ENCODE data around the gene NCDN. TPM values are rescaled to one million over a fixed set of nuclear protein-coding genes. Genes with fewer than 3 reads are reported as not detected.

The NCDN gene
- total RNA-seq, 1 donor from 2014 or later, result 21.6 TPM

GRCh38 chr1:35603468-35603867 lies 45.9 kb downstream of the NCDN start:
- no peaks in the 10 kb centered on the region for H3K27me3 Mint-ChIP-seq (ENCODE audit: unreplicated experiment)
- H3K27ac Mint-ChIP-seq (ENCODE audit: unreplicated experiment), result no peak overlapping the region
- DNase-seq (ENCODE audit: low spot score), result no peak
- TF ChIP-seq CTCF (IDR thresholded peaks at IDR 0.05; ENCODE audit: unreplicated experiment), result no peak
- H3K9me3 Mint-ChIP-seq (ENCODE audit: unreplicated experiment), result no peaks in the 10 kb centered on the region
- H3K36me3 Mint-ChIP-seq (ENCODE audit: low read depth, unreplicated experiment), result peaks cover 43% of the 10 kb centered on the region
- no peaks in the 10 kb centered on the region for H3K4me1 Mint-ChIP-seq (ENCODE audit: unreplicated experiment)
- H3K4me3 Mint-ChIP-seq (ENCODE audit: unreplicated experiment), result no peak overlapping the region

DNA sequence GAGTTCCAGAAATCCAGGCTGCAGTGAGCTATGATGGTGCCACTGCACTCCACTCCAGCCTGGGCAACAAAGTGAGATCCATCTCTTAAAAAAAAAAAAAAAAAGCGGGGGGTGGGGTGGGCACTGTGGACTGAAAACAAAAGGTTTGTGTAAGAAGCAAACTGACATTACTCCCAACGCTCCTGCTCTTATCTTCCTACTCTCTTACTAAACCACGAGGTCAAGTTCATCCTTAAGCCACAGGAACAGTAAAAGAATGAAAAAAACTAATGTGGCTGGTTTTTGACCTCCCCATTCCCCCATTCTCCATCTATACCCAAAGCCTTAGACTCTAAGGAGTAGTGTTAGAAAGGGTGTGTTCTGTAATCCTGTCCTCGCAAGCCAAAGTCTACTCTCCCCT lies 46.3 kb downstream of the NCDN start:
- no peaks in the 10 kb centered on the region for H3K27me3 Mint-ChIP-seq (ENCODE audit: unreplicated experiment)
- peaks cover 43% of the 10 kb centered on the region for H3K36me3 Mint-ChIP-seq (ENCODE audit: low read depth, unreplicated experiment)
- peak overlapping the region; percentile 14 for H3K4me3 Mint-ChIP-seq (ENCODE audit: unreplicated experiment)
- H3K9me3 Mint-ChIP-seq (ENCODE audit: unreplicated experiment), result no peaks in the 10 kb centered on the region
- H3K4me1 Mint-ChIP-seq (ENCODE audit: unreplicated experiment), result no peaks in the 10 kb centered on the region
- TF ChIP-seq CTCF (IDR thresholded peaks at IDR 0.05; ENCODE audit: unreplicated experiment), result no peak
- DNase-seq (ENCODE audit: low spot score), result no peak
- no peak overlapping the region for H3K27ac Mint-ChIP-seq (ENCODE audit: unreplicated experiment)

GRCh38 chr1:35605071-35605866 lies 47.7 kb downstream of the NCDN start:
- H3K9me3 Mint-ChIP-seq (ENCODE audit: unreplicated experiment), result no peaks in the 10 kb centered on the region
- H3K4me1 Mint-ChIP-seq (ENCODE audit: unreplicated experiment), result no peaks in the 10 kb centered on the region
- H3K27me3 Mint-ChIP-seq (ENCODE audit: unreplicated experiment), result no peaks in the 10 kb centered on the region
- H3K27ac Mint-ChIP-seq (ENCODE audit: unreplicated experiment), result no peak overlapping the region
- TF ChIP-seq CTCF (IDR thresholded peaks at IDR 0.05; ENCODE audit: unreplicated experiment), result no peak
- H3K4me3 Mint-ChIP-seq (ENCODE audit: unreplicated experiment), result no peak overlapping the region
- peaks cover 43% of the 10 kb centered on the region for H3K36me3 Mint-ChIP-seq (ENCODE audit: low read depth, unreplicated experiment)
- no peak for DNase-seq (ENCODE audit: low spot score)

- Mint-ChIP-seq H3K4me1 (ENCODE audit: unreplicated experiment) (no peaks in the 10 kb centered on the region), H3K36me3 (ENCODE audit: low read depth, unreplicated experiment) (peaks cover 38% of the 10 kb centered on the region), H3K27me3 (ENCODE audit: unreplicated experiment) (no peaks in the 10 kb centered on the region), H3K27ac (ENCODE audit: unreplicated experiment) (no peak overlapping the region), H3K4me3 (ENCODE audit: unreplicated experiment) (no peak overlapping the region), H3K9me3 (ENCODE audit: unreplicated experiment) (no peaks in the 10 kb centered on the region)
- no peak for DNase-seq (ENCODE audit: low spot score)
- no peak for TF ChIP-seq CTCF (IDR thresholded peaks at IDR 0.05; ENCODE audit: unreplicated experiment)
Measured at GRCh38 chr1:35605867-35606182, 48.2 kb downstream of the NCDN start.

DNA sequence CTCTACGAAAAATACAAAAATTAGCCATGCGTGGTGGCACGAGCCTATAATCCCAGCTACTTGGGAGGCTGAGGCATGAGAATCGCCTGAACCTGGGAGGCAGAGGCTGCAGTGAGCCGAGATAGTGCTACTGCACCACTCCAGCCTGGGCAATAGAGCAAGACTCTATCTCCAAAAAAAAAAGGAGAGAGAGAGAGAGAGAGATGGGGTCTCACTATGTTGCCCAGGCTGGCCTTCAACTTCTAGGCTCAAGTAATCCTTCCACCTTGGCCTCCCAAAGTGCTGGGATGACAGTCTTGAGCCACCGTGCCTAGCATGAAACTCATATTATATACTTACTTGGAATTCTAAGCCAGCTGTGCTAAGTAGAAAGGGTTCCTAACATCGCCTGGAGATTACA lies 54.1 kb downstream of the NCDN start:
- no peak for TF ChIP-seq CTCF (IDR thresholded peaks at IDR 0.05; ENCODE audit: unreplicated experiment)
- H3K9me3 Mint-ChIP-seq (ENCODE audit: unreplicated experiment), result no peaks in the 10 kb centered on the region
- no peaks in the 10 kb centered on the region for H3K4me1 Mint-ChIP-seq (ENCODE audit: unreplicated experiment)
- H3K27ac Mint-ChIP-seq (ENCODE audit: unreplicated experiment), result no peak overlapping the region
- no peaks in the 10 kb centered on the region for H3K27me3 Mint-ChIP-seq (ENCODE audit: unreplicated experiment)
- H3K4me3 Mint-ChIP-seq (ENCODE audit: unreplicated experiment), result no peak overlapping the region
- no peak for DNase-seq (ENCODE audit: low spot score)
- H3K36me3 Mint-ChIP-seq (ENCODE audit: low read depth, unreplicated experiment), result peaks cover 21% of the 10 kb centered on the region

Data from endothelial cell (in vitro differentiated cells).